HG03097 (cell line): ENCODE data around the gene PTPRG.

Experiments
- ATAC-seq: cut with Tn5 transposase; IDR thresholded peaks from one replicate; pipeline ENCODE4 v1.9.1; 2021; ENCODE audit not compliant: unreplicated experiment, low FRiP score

Gene PTPRG

DNA sequence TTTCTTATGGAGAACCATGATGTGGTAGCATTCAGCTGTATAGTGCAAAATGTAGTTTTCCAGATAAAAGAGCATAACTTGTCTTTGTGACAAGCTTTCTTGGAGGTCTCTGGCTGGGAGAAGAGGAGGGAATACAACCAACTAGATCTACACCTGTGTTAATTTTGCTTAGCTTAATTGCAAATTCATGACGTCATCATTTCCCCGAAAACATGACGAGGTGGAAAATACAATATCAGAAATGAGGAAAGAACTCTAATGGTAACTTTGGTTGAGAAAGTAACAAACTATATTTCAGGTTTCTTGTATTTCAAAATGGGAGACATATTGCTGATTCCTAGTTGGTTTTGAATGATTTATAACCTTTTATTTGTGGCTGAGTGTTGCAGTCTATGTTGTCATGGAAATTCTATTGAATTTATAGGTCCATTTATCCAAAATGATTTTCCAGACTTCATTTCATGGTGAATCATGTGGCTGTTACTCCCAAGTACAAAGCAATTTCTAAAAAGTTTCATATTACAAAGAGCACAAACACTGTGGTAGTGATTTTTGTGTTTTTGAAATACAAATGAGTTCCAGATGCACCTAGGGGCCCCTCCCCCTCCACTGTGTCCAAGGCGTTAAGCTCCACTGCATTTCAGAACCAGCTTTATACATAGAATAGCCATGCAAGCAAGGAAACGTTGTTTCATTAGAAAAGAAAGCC, 504.8 kb downstream of the PTPRG start:
- no peak for ATAC-seq

GRCh38 chr3:62068337-62068736, 507.0 kb downstream of the PTPRG start:
- ATAC-seq, result no peak

DNA sequence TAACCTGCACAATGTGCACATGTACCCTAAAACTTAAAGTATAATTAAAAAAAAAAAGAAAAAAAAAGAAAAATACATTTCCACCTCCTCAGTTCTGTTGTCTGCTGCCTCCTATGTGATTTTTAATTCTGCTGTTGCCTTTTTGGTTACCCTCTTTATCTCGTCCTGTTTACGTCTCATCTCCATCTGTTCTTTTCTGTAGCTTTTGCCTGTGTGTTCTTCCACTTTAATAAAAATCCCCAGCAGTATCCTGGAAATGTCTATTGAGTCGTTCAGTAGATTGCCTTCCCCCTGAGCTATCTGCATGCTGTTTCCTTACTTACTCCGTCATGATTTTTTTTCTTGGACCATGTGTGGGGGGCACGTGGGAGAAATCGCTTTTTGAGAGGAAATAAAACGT, 509.5 kb downstream of the PTPRG start:
- ATAC-seq, result no peak

- ATAC-seq, result no peak
These were observed 511.7 kb downstream of the PTPRG start for GRCh38 chr3:62073038-62073437.

DNA sequence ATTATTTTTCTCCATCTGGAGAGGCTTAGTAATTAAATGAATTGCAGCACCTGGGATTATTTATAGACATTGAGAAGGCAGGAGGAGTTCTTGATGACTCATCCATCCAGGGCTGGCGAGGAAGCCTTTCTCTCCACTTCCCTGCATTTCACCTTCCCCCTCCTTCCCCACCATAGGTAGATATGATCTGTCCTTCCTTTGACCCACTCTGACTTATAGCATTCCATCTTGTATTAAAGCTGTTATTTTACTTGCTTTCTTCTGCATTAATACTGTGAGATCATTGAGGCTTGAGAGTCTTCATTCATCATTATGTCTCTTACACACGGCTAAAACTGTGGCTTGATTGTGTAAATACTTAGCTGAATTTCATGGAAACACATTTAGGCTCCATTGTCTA, 523.2 kb downstream of the PTPRG start:
- ATAC-seq, result no peak

DNA sequence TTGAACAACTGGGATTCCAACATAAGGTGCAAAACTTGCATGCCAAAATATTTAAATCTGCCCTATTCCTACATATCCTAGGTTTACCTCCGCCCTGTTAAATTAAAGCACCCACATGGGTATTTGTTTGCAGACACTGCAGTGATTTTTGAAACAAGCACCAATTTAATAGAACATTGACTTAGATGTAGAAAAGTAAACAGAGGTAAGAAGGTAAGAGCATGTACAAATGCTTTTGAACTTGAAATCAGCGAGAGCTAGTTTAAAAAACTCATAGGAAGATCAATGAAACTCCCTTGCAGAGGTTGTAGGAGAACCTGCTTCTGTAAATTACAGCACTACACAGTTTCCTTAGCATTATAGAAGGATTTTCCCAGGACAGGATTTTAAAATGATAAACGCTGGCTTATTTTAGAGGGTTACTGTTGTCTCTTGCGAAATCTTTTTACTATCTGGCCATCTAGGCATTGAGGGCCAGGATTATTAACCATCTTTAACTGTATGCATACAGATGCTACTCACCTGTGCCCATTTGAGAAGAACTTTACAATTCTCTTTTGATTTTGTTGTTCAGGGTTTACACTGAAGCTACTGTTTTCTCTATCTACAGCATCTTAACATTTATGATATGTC, 527.2 kb downstream of the PTPRG start:
- no peak for ATAC-seq

DNA sequence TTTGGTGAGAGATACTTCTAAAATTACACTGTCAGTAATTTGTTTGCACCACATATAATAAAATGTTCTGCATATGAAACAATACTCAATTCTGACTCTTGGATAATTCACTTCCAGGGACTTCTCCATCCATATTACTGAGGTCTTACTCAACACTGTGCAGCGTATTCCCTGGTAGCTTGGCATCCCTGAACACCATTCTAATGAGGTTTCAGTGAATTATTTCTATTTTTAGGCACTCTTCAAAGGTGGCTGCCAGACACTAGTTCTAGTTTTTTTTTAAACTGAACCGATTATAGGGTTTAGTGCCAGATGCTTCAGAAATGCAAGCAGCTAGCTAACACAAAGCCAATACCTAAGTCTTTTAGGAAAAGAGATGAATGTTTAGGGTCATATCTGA, 528.7 kb downstream of the PTPRG start:
- ATAC-seq, result no peak

DNA sequence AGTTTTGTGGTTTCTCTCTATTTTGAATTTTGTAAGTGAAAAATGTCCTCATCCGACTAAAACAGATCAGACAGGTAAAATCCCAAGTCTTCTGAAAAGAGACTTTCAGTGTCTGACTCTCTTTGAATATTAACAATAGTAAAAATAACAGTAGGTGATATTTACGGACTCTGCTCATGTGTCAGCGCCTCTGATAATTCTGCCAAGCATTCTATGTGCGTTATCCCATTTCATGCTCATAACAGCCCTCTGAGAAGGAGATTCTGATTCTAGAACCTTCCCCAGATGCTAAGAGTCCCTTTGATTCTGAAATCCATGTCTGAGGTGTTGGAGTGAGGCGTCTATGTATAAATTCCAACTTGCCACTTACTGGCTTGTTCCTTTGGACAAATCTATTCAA, 529.1 kb downstream of the PTPRG start:
- no peak for ATAC-seq

GRCh38 chr3:62093025-62093424, 531.7 kb downstream of the PTPRG start:
- ATAC-seq, result no peak

DNA sequence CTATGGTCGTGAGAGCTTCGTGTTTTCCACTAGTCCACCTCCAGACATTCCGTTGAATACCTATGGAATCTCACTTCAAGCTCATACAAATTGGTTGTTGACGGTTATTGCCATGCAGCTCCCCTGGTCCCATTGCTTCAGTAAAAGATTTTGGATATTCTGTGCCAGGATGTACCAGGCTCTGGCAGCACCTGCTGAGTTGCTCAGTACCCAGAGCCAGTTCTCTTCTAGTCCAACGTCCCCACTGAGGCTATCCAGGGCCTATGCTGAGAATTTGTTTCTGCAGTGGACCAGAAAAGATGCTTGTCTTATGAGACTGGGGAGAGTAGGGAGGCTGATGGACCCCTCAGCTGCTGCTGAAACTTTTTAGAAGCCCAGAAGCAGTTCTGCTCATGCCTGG, 533.1 kb downstream of the PTPRG start:
- ATAC-seq, result no peak

GRCh38 chr3:62095080-62095479, 533.7 kb downstream of the PTPRG start:
- ATAC-seq, result no peak

GRCh38 chr3:62095756-62096155, 534.4 kb downstream of the PTPRG start:
- ATAC-seq, result no peak

- no peak for ATAC-seq
These were observed 535.1 kb downstream of the PTPRG start for GRCh38 chr3:62096521-62096920.

- ATAC-seq, result no peak
These were observed 535.8 kb downstream of the PTPRG start for GRCh38 chr3:62097121-62097520.

GRCh38 chr3:62098646-62099365, 537.4 kb downstream of the PTPRG start:
- no peak for ATAC-seq

- ATAC-seq, result no peak
These were observed 539.1 kb downstream of the PTPRG start for GRCh38 chr3:62100282-62100989.

DNA sequence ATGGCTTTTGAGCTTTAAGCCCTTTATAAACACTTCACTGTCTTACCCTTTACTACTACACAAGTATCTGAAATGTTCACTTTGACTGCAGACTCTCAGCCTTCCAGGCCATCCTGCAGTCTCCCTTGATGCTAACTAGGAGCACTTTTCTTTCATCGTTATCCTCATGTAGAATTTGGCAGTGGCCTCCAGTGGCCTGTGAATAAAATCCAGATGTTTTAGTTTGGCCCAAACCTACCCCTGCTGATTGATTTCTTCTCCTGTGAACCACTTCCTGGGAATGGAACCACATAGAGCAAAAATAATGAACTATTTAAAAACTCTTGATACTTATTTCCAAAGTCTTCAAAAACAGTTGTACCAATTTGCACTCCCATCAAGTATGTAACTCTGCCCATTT, 540.1 kb downstream of the PTPRG start:
- no peak for ATAC-seq

DNA sequence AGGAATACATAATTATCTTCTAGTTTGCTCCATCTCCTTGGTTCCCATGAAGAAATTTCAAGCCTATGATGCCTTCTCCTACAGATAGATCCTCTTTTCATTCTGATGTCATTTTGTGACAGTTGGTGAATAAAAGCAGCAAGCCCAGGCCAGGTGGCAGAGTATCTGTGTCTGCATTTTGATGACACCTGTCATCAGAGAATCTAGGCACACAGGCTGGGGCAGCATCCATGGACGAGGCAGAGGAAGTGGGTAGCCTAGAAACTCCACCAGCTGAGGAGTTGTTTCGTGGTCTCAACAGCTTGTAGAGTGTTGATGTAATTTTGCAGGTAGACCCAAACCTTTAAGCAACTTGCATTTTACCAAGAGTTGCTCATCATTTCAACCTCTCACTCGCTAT, 542.2 kb downstream of the PTPRG start:
- no peak for ATAC-seq

DNA sequence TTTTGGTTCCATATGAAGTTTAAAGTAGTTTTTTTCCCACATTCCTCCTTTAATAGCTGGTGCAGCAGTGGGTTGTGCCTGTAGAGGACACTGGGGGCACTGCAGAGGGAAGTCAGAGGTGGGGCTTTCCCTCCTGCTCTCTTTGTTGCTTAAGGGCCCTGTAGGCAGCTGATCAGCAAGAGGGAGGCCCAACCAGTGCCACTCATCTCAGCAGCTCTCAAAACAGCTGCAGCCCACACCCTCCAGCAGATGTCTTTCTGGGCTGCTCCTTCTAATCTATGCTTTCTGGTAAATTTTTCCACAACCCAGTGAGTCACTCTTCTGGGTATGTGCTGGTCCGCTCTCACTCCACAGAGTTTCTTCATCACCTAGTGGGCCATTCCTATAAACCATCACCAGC, 548.2 kb downstream of the PTPRG start:
- ATAC-seq, result no peak

DNA sequence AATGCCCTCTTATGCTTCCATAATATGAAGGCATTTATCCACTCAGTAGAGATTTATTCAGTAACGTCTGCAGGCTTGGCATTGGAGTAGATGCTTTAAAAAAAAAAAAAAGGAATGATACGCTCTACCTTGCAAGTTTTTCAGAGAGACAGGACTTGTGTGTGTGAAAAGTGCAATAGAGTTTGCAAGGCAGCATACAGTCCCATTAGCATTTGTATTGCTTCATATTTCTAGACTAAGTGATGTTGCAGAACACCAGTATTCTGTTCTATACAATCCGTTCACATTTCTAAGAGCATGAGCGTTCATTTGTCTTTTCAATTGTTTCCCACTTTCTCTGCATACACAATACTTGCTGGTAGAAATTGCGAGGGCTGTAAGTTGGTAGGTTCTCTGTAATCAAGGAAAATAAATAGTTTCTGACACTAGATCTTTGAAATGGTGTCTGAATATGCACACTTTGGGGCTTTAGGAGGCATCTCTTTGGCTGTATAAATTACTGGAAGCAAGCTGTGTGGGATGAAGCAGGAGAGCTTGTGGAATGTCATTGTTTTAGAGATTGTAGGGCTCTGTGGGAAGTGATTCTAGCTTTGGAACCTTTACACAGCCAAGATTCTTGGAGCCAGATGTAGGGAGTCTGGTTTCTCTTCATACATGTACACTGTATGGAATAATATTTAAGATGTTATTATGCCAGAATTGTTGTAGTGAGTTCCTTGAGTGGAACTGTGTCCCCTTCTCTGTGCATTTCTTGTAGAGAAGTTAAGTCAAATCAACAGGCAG, 549.3 kb downstream of the PTPRG start:
- no peak for ATAC-seq

DNA sequence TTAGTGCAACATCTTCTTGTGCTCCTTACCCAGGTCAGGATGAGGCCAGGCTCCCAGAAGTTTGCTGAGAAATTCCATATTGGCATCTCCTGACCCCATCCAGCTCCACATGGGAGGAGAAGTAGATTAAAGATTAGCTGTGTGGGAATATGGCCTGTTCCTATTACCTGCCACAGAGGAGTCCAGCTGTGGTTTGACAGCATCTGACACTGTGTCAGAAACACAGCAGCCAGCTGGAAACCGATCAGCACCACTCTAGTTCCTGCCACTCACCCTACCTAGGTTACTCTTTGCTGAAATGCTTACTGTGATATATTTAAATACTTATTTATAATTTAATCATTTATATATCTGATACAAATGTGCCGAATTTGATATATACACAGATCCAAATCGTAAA, 551.7 kb downstream of the PTPRG start:
- no peak for ATAC-seq
